NCI-H2196 treated with DMSO at 0.1 percent for 48 hours (cell line): ENCODE results near the gene MPP7.

Experiments
- DNase-seq: peaks from one replicate; lab custom pipeline; 2025; ENCODE audit not compliant: unreplicated experiment; lab: John Stamatoyannopoulos, UW

MPP7 gene

GRCh38 chr10:28307267-28307666, 4.4 kb upstream of the MPP7 start:
- DNase-seq: no peak

DNA sequence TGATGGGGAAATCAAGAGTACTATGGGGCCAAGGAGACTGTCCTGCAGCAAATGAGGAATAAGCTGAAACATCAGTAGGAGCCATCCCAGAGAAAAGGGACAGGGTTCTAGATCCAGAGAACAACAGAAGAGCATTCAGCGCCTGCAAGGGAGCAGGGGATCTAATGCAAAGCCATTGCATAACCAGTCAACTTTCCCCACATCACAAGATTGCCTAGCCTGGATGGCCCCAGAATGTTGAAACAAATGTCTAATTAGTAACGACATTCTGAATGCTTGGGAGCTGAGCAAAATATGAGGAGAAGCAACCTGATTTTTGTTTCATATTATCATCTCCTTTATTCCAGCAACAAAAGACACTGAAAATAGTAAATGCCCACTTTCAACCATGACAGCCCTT, 2.7 kb upstream of the MPP7 start:
- no peak for DNase-seq

DNA sequence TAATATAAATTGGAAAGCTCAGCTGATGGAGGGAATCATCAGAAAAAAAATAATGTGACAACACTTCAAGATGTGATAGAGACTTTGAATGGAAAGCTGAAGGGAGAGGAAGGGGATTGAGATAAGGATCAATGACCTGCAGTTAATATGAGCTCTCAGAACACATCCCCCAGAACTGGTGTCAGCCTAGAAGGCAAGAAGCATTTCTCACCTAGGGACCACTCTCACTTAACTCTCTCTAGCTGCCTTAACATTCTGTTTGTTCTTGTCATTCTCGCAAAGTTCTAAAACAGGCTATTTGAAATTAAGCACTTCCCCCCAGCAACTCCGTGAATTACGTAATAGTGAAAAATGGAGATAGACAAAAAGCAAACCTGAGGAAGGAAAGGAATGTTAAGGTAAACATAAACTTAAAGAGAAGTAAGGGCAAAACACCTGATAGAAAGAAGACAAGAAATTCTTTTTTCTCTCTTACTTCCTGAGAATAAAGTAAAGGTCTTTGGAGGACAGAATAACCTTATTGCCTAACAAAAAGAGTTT, 1.2 kb upstream of the MPP7 start:
- no peak for DNase-seq

- DNase-seq: no peak
Observed at GRCh38 chr10:28302012-28302637, 739 bp downstream of the MPP7 start.

DNA sequence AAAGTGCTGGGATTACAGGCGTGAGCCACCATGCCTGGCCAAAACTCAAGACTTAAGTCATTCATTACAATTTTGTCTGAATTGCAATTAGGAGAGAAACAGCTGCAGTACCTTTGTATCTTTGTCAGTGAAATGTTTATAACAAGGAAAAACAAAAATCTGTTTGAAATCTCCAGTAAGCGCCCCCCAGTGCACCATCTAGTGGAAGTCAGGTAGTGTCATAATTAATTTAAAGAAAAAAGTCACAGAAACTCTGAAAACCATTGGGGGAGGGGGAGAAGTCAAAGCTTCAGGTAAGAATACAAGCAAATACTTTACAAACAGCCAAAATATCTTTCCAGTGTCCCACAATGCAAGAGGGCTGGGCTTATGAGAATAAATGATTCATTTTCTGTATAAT, 2.8 kb downstream of the MPP7 start:
- DNase-seq: no peak

DNA sequence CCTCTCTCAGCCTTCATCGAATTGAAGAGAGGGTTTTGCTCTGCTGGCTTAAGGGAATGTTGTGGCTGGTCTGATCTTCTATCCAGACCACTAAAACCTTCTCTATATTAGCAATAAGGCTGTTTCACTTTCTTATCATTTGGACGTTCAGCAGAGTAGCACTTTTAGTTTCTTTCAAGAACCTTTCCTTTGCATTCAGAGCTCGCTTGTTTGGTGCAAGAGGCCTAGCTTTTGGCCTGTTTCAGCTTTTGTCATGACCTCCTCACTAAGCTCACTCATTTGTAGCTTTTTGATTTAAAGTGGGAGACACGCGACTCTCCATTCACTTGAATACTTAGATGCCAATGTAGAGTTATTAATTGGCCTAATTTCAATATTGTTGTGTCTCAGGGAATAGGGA, 3.9 kb downstream of the MPP7 start:
- no peak for DNase-seq

DNA sequence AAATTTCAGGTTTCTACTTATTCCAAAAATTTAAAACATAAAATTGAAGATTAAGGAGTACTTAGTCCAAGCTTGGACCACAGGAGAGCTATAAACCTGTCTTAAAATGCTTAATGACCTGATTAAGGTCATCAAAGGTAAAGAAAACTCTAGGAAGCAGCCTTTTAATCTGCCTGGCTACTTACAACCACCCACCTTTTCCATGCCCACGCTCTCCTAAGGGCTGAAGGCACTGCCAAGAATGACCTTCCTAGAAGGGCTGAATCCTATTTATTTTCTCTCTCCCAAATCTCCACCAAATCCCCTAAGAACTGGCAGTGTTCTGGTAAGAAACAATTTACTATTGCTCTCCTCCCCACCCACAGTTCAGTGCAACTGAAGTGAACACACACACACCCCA, 6.8 kb downstream of the MPP7 start:
- DNase-seq: no peak

- DNase-seq: no peak
Observed at GRCh38 chr10:28295336-28295735, 7.5 kb downstream of the MPP7 start.

DNA sequence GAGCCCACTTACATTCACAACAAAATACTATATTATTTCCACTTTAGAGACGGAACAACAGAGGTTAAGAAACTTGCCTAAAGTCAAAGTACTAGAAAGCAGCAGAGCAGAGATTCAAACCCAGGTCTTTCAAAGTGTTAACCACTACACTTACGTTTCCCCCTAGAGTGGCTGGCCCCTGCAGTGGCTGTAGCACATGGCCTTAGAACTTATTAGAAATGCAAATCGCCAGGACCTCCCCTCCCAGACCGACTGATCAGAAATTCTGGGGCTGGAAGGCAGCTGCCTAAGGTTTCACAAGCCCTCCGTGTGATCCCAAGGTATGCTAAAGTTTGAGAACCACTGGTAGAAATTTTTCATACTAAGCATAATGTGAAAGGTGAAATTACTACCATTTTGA, 8.1 kb downstream of the MPP7 start:
- no peak for DNase-seq

- DNase-seq: no peak
Observed at GRCh38 chr10:28294169-28294532, 8.7 kb downstream of the MPP7 start.

DNA sequence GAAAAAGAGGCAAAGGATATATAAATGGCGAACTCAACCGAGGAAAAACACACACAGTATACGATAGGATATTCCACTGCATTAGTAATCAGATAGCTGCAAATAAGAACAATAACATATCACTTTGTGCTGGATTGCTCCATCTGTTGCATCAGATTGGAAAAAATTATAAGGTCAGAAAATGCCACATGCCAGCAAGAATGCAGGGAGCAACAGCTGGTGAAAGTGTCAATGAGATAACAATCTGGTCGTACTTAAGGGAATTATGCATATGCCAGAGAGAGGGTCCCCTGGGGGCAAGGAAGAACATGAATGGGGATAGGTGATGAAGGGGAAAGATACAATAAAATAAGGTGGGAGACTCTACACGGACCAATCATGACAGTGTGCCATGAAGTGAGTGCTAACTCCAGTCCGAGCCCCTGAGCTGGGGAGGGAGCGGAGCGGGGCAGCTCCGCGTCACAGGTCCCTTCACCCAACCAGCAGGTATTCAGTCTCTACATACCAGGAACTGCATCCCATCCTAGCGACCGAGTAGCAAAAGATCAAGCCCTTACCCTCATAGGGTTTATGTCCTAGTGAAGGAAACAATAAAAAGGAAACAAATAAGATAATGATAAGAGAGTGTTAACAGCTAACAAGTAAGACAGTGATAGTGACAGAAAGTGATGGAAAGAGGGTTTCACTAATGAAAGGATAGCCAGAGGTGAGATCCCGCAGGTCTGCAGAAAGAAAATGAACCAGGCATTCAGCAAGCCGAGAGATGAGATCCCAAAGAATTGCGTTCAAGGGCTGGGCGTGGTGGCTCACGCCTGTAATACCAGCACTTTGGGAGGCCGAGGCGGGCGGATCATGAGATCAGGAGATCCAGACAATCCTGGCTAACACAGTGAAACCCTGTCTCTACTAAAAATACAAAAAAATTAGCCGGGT, 9.4 kb downstream of the MPP7 start:
- DNase-seq: no peak

DNA sequence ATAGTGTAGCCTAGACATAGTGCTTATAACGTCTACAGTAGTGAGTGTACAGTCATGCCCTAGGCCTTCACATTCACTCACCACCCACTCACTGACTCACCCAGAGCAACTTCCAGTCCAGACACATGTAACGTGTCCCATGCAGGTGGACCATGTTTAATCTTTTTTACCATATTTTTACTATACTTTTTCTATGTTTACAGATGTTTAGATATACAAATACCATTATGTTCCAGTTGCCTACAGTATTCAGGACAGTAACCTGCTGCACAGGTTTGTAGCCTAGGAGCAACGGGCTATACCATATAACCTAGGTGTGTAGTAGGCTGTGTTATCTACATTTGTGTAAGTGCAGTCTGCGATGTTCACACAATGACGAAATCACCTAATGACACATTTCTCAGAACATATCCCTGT, 11.0 kb downstream of the MPP7 start:
- DNase-seq: no peak

GRCh38 chr10:28285816-28286215, 17.0 kb downstream of the MPP7 start:
- no peak for DNase-seq

DNA sequence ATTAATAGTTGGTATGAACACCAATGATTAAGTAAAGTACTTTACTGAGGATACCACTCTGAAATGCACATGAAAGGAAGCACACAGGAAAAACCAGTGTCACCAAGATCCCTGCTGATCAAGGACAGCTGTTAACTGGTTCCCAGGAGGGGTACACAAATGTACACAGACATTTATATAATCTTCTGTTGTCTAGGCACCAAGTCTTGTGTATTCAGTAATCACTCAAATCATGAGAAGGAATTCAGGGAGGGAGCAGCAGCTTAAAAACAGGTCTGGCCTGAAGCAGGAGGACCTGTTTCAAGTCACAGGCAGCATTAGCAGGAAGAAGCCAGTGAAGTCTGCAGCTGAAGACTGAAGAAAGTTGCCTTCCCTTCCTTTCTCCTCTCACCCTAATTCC, 18.7 kb downstream of the MPP7 start:
- DNase-seq: no peak

DNA sequence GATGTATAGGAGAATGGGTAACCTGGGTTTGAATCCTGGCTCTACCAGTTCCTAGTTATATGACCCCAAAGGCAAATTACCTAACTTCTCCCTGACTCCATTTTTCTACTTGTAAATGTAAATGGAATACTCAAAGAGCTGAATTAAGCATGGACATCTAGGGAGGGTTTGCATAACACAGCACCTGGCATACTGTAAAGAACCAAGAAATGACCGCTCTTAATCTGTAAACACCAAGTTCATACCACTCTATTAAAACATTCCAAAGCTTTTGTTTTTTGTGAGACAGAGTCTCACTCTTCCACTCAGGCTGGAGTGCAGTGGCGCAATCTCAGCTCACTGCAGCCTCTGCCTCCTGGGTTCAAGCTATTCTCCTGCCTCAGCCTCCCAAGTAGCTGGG, 19.6 kb downstream of the MPP7 start:
- no peak for DNase-seq

GRCh38 chr10:28282336-28282735, 20.5 kb downstream of the MPP7 start:
- no peak for DNase-seq

- no peak for DNase-seq
Observed at GRCh38 chr10:28281726-28282315, 21.0 kb downstream of the MPP7 start.

DNA sequence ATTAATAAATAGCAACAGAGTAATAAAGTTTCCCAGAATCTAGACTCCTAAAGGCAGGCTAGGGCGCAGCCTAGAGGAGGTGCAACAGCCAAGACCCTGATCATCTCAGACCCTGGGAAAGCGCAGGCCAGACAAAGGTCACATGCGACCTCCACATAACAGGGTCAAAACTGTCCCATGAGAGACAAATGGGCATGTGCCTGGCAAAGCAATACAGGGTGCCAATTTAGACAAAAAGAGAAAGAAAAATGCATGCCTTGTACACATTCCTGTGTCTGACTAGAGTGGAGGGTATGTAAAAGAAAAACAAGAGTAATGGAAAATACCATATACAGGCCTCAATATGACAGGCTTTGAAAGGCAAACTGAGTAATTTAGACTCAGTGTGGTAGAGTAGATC, 22.2 kb downstream of the MPP7 start:
- DNase-seq: no peak

DNA sequence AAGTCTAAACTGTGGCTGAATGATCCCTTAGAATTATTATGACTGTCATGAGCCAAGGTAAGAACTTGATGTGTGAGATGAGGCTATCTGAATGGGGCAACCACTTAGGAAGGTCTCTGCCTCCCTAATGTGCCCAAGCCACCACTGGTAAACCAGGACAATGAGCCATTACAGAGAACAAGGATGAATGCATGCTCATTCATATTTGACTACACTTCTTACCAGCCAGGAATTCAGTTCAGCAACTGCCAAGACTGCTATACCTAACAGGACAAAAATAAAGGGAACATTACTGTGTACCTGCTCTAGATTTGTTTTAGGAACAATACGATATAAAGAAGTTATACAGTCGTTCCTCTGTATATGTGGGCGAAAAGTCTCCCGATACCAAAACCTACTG, 23.0 kb downstream of the MPP7 start:
- no peak for DNase-seq

DNA sequence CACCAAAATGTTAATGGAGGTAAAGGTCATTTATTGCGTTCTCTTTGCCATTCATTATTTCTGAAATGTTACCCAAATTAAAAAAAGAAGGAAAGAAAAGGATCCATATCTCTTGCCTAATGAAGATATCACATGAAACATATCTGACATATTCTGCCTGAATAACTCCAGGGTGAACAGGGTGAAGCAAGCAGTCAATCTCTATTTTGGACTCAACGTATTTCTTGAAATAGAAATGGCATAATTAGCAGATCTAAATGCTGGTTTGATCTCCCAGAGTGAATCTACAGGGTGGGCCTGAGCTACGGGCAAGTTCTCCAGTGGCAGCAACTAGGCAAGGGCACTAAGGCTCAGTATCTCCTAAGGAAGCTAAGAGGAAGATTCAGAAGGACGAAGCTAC, 24.0 kb downstream of the MPP7 start:
- no peak for DNase-seq

- DNase-seq: no peak
Observed at GRCh38 chr10:28276384-28276783, 26.5 kb downstream of the MPP7 start.

- no peak for DNase-seq
Observed at GRCh38 chr10:28274475-28274874, 28.4 kb downstream of the MPP7 start.
